C4-2B (cell line): ENCODE data around the gene TRAF3.

Experiments used
- CTCF ChIP-seq: fragments of 450-650 bp; conservative IDR thresholded peaks from 2 replicates; pipeline ENCODE4 v1.5.1; 2017; ENCODE audit warnings: mild to moderate bottlenecking
- ZFX ChIP-seq: fragments of 450-650 bp; IDR thresholded peaks from 2 replicates; pipeline ENCODE4 v1.6.1; 2017

DNA sequence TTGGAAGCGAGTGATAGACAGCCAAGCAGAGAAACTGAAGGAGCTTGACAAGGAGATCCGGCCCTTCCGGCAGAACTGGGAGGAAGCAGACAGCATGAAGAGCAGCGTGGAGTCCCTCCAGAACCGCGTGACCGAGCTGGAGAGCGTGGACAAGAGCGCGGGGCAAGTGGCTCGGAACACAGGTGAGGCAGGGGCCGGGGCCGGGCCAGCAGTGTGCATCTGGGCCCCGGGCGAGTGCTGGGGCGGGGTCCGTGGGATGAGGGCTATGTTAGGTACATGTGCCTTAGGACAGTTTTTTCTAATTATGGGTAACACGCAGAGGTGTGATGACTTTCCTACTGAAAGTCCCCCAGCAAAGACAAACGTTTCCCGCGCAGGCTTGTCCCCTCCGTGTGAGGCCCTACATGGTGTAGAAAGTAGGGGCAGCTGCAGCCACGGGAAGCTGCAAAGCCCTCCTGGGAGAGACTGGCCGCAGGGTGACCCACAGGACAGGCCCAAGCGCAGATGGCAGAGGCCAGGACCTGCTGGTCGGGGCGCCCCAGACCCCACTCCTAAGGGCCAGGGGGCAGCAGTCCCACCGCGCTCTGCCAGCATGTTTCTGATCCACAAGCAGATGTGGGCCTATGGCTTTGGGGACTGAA lies 126.1 kb downstream of the TRAF3 start:
- TF ChIP-seq CTCF: no peak
- no peak for TF ChIP-seq ZFX
